ENCODE data around the gene WNT4. TPM values are rescaled to one million over a fixed set of nuclear protein-coding genes. Genes with fewer than 3 reads are reported as not detected.

Gene WNT4
- polyA plus RNA-seq, 2 of the 4 experiments (the other 2 are of a cell fraction): 0.23 to 0.62 TPM

DNA sequence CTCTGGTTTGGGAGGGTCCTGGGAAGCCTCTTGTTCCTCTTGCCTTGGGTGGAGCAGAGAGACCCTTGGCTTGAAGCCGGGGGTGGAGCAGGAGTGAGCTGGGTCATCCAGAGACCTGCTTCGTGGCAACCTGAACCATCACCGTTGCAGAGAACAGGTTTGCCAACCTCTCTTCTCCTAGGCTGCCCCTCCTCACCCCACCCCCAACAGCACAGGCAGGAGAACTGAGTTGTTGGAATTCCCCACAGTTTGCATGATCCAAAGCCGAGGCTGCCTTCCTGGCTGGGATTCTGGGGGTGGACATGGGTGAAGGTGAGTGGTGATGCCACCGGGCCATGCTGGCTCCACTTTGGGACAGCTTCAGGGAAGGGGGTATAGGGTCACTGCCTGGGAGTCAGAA is 2.2 kb downstream of the WNT4 start:
- TF ChIP-seq MYC (IDR thresholded peaks at IDR 0.05; ENCODE audit: borderline replicate concordance, low read length): no peak
- TF ChIP-seq CBX2 (IDR thresholded peaks at IDR 0.05; ENCODE audit: borderline replicate concordance, low read depth): no peak
- TF ChIP-seq EP300 (IDR thresholded peaks at IDR 0.05): no peak
- no peak for TF ChIP-seq SREBF2 (IDR thresholded peaks at IDR 0.05)
- TF ChIP-seq, protein P1, sequence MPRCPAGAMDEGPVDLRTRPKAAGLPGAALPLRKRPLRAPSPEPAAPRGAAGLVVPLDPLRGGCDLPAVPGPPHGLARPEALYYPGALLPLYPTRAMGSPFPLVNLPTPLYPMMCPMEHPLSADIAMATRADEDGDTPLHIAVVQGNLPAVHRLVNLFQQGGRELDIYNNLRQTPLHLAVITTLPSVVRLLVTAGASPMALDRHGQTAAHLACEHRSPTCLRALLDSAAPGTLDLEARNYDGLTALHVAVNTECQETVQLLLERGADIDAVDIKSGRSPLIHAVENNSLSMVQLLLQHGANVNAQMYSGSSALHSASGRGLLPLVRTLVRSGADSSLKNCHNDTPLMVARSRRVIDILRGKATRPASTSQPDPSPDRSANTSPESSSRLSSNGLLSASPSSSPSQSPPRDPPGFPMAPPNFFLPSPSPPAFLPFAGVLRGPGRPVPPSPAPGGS (IDR thresholded peaks at IDR 0.05): no peak
- no peak for TF ChIP-seq GATA3 (IDR thresholded peaks at IDR 0.05; ENCODE audit: borderline replicate concordance)
- no peak for TF ChIP-seq CEBPB (IDR thresholded peaks at IDR 0.05)
- TF ChIP-seq POLR2A (IDR thresholded peaks at IDR 0.05; ENCODE audit: low read length): no peak
- TF ChIP-seq EHF (CRISPR knock-in tag; IDR thresholded peaks at IDR 0.05): no peak
- ChIA-PET CTCF (interaction anchor here (1.2 to 3.7 kb wide), 6 partner anchors 8 to 279 kb away, joined by 3 to 27 read pairs (median 7); no protein-coding TSS in a partner anchor), POLR2A (no interaction called here)
- H3K9me3 ChIP-seq: no peaks in the 10 kb centered on the region
- H3K27ac ChIP-seq: no peak overlapping the region
- no peak overlapping the region for H3K4me2 ChIP-seq
- WGBS (ENCODE audit: missing lambda C conversion rate): 64% methylated on average over 4 of the region's 5 CpGs
- H3K4me3 ChIP-seq: no peak overlapping the region
- peaks cover 5% of the 10 kb centered on the region; the same call in 2 of the 3 replicates for H3K4me1 ChIP-seq
- ATAC-seq: no peak
- FAIRE-seq: no peak
- DNase-seq (ENCODE audit: low read depth in 1 of 2, low spot score in 1 of 2): no peak

DNA sequence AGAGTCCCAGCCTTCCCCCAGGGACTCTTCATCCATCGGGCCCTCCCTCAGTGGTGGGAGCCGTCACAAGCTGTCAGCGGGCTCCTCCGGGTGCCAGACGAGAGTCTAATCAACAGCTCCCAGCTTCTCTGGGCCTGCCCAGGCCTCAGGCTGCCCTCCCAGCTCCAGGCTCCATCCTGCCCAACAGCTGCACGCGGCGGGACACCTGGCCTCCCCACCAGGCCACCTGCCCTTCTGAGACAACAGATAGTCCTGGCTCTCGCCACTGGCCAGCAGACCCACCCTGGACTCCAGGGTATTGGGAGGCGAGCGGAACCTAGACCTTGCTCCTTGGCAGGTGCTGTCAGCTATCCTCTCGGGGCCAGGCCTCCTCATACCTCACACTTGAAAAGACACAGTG is 3.1 kb downstream of the WNT4 start:
- Histone ChIP-seq H3K4me2 (no peak overlapping the region), H3K27ac (no peak overlapping the region), H3K9me3 (no peaks in the 10 kb centered on the region), H3K4me3 (no peak overlapping the region), H3K4me1 (peaks cover 5% of the 10 kb centered on the region; the same call in 2 of the 3 replicates)
- ATAC-seq (no peak), DNase-seq (ENCODE audit: low read depth in 1 of 2, low spot score in 1 of 2) (no peak), FAIRE-seq (no peak)
- ChIA-PET CTCF (interaction anchor here (1.2 to 3.7 kb wide), 5 partner anchors 9 to 280 kb away, joined by 3 to 27 read pairs (median 7); no protein-coding TSS in a partner anchor), POLR2A (no interaction called here)
- TF ChIP-seq ESRRA (IDR thresholded peaks at IDR 0.05; ENCODE audit: borderline replicate concordance, low read length): no peak
- no peak for TF ChIP-seq HOXB5 (CRISPR knock-in tag; IDR thresholded peaks at IDR 0.05)
- no peak for TF ChIP-seq TP53 (CRISPR knock-in tag; IDR thresholded peaks at IDR 0.05)
- no peak for TF ChIP-seq MAFK (IDR thresholded peaks at IDR 0.05; ENCODE audit: partially characterized antibody)
- TF ChIP-seq CBX8 (IDR thresholded peaks at IDR 0.05): no peak
- no peak for TF ChIP-seq PHF8 (IDR thresholded peaks at IDR 0.05; ENCODE audit: borderline replicate concordance, low read depth)
- no peak for TF ChIP-seq NR3C1 (IDR thresholded peaks at IDR 0.05)
- WGBS (ENCODE audit: missing lambda C conversion rate): 96% methylated on average over 8 of the region's 12 CpGs

DNA sequence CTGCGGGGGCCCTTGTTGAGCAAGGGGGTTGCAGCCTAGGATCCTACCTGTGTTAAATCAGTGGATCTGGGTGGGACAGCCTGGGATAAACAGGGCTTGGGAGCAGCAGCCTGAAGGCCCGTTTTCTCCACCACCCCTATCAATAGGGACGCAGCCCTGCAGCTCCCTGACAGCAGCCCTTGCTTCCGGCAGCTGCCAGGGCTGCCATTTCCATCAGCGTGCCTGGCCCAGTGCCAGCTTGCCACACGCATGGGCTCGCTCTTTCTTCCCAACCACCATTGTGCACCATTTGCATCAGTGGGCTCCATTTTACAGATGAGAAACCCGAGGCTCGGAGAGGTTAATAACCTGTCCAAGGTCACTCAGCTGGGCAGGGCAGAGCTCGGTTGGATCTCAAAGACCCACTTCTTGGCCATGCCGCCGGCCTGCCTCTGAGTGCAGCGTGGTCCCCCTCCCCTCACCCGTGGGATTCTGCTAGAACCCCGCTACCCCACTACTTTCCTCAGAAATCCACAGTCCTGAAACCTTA is 3.8 kb downstream of the WNT4 start:
- Histone ChIP-seq H3K4me2 (no peak overlapping the region), H3K4me3 (no peak overlapping the region), H3K9me3 (no peaks in the 10 kb centered on the region), H3K4me1 (peaks cover 5% of the 10 kb centered on the region; the same call in 2 of the 3 replicates), H3K27ac (no peak overlapping the region)
- FAIRE-seq: no peak
- TF ChIP-seq PHF8 (IDR thresholded peaks at IDR 0.05; ENCODE audit: borderline replicate concordance, low read depth) (no peak), SMC3 (IDR thresholded peaks at IDR 0.05) (no peak), FOSL2 (IDR thresholded peaks at IDR 0.05) (no peak), FOSL2 (CRISPR knock-in tag; IDR thresholded peaks at IDR 0.05) (no peak), NFE2L2 (conservative IDR thresholded peaks at IDR 0.05; ENCODE audit: low read length) (no peak), BHLHE40 (IDR thresholded peaks at IDR 0.05; ENCODE audit: low read depth, low read length) (no peak), RFX5 (IDR thresholded peaks at IDR 0.05) (no peak), CBX2 (IDR thresholded peaks at IDR 0.05; ENCODE audit: borderline replicate concordance, low read depth) (no peak), ZC3H11A (IDR thresholded peaks at IDR 0.05) (no peak), CHD2 (IDR thresholded peaks at IDR 0.05; ENCODE audit: low read length, partially characterized antibody) (no peak), HOXB13 (CRISPR knock-in tag; IDR thresholded peaks at IDR 0.05; ENCODE audit: low read depth) (no peak), ZSCAN20 (CRISPR knock-in tag; IDR thresholded peaks at IDR 0.05) (no peak)
- TF ChIP-seq, protein P2, sequence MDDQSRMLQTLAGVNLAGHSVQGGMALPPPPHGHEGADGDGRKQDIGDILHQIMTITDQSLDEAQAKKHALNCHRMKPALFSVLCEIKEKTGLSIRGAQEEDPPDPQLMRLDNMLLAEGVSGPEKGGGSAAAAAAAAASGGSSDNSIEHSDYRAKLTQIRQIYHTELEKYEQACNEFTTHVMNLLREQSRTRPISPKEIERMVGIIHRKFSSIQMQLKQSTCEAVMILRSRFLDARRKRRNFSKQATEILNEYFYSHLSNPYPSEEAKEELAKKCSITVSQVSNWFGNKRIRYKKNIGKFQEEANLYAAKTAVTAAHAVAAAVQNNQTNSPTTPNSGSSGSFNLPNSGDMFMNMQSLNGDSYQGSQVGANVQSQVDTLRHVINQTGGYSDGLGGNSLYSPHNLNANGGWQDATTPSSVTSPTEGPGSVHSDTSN (IDR thresholded peaks at IDR 0.05): no peak
- TF ChIP-seq, protein P3, sequence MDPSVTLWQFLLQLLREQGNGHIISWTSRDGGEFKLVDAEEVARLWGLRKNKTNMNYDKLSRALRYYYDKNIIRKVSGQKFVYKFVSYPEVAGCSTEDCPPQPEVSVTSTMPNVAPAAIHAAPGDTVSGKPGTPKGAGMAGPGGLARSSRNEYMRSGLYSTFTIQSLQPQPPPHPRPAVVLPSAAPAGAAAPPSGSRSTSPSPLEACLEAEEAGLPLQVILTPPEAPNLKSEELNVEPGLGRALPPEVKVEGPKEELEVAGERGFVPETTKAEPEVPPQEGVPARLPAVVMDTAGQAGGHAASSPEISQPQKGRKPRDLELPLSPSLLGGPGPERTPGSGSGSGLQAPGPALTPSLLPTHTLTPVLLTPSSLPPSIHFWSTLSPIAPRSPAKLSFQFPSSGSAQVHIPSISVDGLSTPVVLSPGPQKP (IDR thresholded peaks at IDR 0.05; ENCODE audit: low read depth, low read length): no peak
- no peak for ATAC-seq
- no peak for DNase-seq (ENCODE audit: low read depth in 1 of 2, low spot score in 1 of 2)
- ChIA-PET CTCF (interaction anchor here (2.5 to 3.7 kb wide), 3 partner anchors 8 to 281 kb away, joined by 7 to 27 read pairs (median 13); no protein-coding TSS in a partner anchor), POLR2A (no interaction called here)
- 82% methylated on average over 13 of the region's 15 CpGs for WGBS (ENCODE audit: missing lambda C conversion rate)

All from A549 (cell line).